Testis (tissue), 3 donors: ENCODE measurements around the gene VWA7. TPM values are rescaled to one million over a fixed set of nuclear protein-coding genes. Genes with fewer than 3 reads are reported as not detected.
A peak's percentile ranks its signal among the peaks of the same experiment; 100 is the strongest.

Source experiments
- DNase-seq: peaks from one replicate; pipeline ENCODE4 v3.0.0-alpha.2; 2019
- H3K27ac ChIP-seq, 2 donors: fragments of 200-600 bp; sonication (generic); one replicate each; pipeline ENCODE4 v1.5.1; 2019
- H3K27me3 ChIP-seq: fragments of 200-600 bp; sonication (generic); one replicate; pipeline ENCODE4 v1.5.1; 2019
- H3K36me3 ChIP-seq: fragments of 200-600 bp; sonication (generic); one replicate; pipeline ENCODE4 v1.5.1; 2017; ENCODE audit warnings: low read depth; ENCODE audit errors: missing control alignments
- H3K4me1 ChIP-seq: fragments of 200-600 bp; sonication (generic); one replicate; pipeline ENCODE4 v1.5.1; 2019
- H3K4me3 ChIP-seq, 2 donors: fragments of 200-600 bp; sonication (generic); one replicate each; pipeline ENCODE4 v1.5.1; 2017 to 2019
- H3K9me3 ChIP-seq: fragments of 200-600 bp; sonication (generic); one replicate; pipeline ENCODE4 v1.5.1; 2017
- POLR2A ChIP-seq: fragments of 450-650 bp; IDR thresholded peaks from one replicate; pipeline ENCODE4 v1.6.1; 2017; ENCODE audit warnings: antibody characterized with exemption, mild to moderate bottlenecking, moderate library complexity
- WGBS, 2 donors: methylation state at CpG; one replicate each; pipeline ENCODE4 v1.1.5; 2018; 5-methylcytosine and 5-hydroxymethylcytosine counted together
- intact Hi-C: fragments of 100-400 bp; cut with DNase I; formaldehyde crosslinking; loops from one replicate; pipeline ENCODE4 v1.15.1; 2023; ENCODE audit warnings: low total_unique reads
- polyA plus RNA-seq: library from polyadenylated mRNA; stranded (reverse); fragments of 350-450 nt; fragmentation: Illumina TruSeq; extraction: RNeasy Lipid Tissue Mini Kit (QIAGEN cat#74804); gene quantifications from one replicate; pipeline ENCODE4 v1.2.3, GENCODE V29; 2014; ENCODE audit warnings: low read depth, low replicate concordance; ENCODE audit not compliant: insufficient read depth
- total RNA-seq, 2 donors: library from RNA; depleted of rRNA; stranded (reverse); fragments of >200 nt; gene quantifications; one replicate each; pipeline ENCODE4 v1.2.3, GENCODE V29; 2016
- TF ChIP-seq, protein P1 (sequence below), 3 experiments: fragments of 450-650 bp in 2 of 3; fragments of 200-600 bp in 1 of 3; sonication (generic) in 1 of 3; IDR thresholded peaks; one replicate each; pipeline ENCODE4 v1.5.1; 2016 to 2019; ENCODE audit warnings: antibody characterized with exemption in 3 of 3, mild to moderate bottlenecking in 2 of 3, moderate library complexity in 1 of 3

The VWA7 gene
- total and polyA plus RNA-seq, 3 donors from 2014 or later: 2.7 to 6.3 (median 3.1) TPM

DNA sequence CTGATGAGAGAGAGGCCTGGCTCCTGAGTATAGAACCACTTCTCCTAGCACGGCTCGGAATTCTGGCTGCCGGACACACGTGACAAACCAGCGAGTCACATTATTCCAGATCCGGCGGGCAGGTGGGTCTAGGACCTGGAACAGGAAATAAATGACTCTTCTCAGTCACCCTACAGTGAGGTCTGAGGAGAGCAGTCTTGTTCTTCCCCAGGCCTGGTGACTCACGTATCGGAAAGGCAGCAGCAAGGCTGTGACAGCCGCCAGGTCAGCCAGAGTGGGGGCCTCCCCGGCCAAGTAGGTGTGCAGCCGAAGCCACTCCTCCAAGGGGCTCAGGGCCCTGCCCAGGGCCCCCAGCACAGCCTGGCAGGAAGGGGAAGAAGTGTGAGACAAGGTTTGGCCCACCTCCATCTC lies 15.6 kb upstream of the VWA7 start:
- Histone ChIP-seq H3K4me3 (no peak overlapping the region), H3K36me3 (no peaks in the 10 kb centered on the region), H3K9me3 (no peaks in the 10 kb centered on the region), H3K4me1 (peaks cover 13% of the 10 kb centered on the region), H3K27me3 (no peaks in the 10 kb centered on the region), H3K27ac (no peak overlapping the region)
- no peak for DNase-seq
- no peak for TF ChIP-seq POLR2A
- TF ChIP-seq, protein P1, sequence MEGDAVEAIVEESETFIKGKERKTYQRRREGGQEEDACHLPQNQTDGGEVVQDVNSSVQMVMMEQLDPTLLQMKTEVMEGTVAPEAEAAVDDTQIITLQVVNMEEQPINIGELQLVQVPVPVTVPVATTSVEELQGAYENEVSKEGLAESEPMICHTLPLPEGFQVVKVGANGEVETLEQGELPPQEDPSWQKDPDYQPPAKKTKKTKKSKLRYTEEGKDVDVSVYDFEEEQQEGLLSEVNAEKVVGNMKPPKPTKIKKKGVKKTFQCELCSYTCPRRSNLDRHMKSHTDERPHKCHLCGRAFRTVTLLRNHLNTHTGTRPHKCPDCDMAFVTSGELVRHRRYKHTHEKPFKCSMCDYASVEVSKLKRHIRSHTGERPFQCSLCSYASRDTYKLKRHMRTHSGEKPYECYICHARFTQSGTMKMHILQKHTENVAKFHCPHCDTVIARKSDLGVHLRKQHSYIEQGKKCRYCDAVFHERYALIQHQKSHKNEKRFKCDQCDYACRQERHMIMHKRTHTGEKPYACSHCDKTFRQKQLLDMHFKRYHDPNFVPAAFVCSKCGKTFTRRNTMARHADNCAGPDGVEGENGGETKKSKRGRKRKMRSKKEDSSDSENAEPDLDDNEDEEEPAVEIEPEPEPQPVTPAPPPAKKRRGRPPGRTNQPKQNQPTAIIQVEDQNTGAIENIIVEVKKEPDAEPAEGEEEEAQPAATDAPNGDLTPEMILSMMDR (IDR thresholded peaks at IDR 0.05): no peak
- intact Hi-C loops: no loop called here
- WGBS, 2 donors: 85 to 88% methylated on average over 9 to 12 of the region's 12 CpGs

DNA sequence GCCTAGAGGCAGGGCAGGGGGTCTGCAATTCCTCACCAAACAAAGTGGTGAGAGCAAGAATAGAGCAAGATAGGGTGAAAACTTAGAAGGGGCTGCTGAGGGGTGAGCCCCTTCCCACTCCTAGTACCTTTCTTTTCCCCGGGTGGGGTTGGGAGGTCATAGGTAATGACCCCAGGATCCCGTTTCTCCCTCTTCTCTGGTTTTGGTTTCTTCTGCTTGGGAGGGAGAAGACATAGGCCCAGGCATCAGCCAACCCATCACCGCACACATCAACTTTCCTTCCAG lies 14.9 kb upstream of the VWA7 start:
- DNase-seq: no peak
- Histone ChIP-seq H3K4me1 (peaks cover 13% of the 10 kb centered on the region), H3K9me3 (no peaks in the 10 kb centered on the region), H3K4me3 (no peak overlapping the region), H3K27me3 (no peaks in the 10 kb centered on the region), H3K27ac (no peak overlapping the region), H3K36me3 (no peaks in the 10 kb centered on the region)
- WGBS, 2 donors: 78 to 80% methylated on average over 3 of the region's 3 CpGs
- TF ChIP-seq, protein P1 (IDR thresholded peaks at IDR 0.05): no peak
- TF ChIP-seq POLR2A: no peak
- intact Hi-C loops: no loop called here

DNA sequence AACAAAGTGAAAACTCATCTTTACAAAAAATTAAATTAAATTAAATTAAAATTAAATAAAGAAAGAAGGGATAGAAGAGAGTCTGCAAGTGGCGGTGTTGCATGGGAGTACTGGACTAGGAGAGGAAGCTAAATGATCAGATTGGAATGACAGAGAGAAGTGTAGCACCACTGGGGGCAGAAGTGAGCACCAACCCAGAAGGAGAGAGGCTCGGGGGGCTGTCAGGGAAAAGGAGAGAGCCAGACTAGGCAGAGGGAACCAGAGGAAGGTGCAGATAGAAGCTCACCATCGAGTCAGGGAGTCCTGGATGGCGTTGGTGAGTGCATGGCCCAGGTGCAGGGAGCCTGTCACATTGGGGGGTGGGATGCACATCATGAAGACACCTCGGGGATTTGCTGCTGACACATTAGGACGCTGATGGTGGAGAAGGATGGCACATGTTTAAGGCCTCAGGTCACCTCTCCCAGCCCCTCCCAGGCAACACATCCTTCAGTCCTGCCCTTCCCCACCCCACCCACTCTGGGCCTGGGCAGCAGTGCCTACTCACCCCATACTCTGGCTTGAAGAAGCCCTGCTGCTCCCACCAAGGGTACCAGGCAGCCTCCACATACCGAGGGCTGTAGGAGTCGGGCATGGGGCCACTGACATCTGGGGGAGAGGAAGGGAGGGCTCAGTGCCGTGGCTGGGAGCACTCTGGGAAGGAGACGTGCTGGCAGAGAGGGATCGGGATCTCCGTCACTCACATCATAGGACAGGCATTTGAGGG lies 14.4 kb upstream of the VWA7 start:
- peaks cover 13% of the 10 kb centered on the region for H3K4me1 ChIP-seq
- no peak overlapping the region for H3K27ac ChIP-seq
- H3K9me3 ChIP-seq: no peaks in the 10 kb centered on the region
- H3K27me3 ChIP-seq: no peaks in the 10 kb centered on the region
- intact Hi-C loops: no loop called here
- H3K36me3 ChIP-seq: no peaks in the 10 kb centered on the region
- peak; percentile 60 for DNase-seq
- WGBS, 2 donors: 60 to 68% methylated on average over 10 to 12 of the region's 12 CpGs
- TF ChIP-seq, protein P1 (IDR thresholded peaks at IDR 0.05): peak in 2 of 3 experiments; percentile 39 to 46
- no peak for TF ChIP-seq POLR2A
- H3K4me3 ChIP-seq: no peak overlapping the region

DNA sequence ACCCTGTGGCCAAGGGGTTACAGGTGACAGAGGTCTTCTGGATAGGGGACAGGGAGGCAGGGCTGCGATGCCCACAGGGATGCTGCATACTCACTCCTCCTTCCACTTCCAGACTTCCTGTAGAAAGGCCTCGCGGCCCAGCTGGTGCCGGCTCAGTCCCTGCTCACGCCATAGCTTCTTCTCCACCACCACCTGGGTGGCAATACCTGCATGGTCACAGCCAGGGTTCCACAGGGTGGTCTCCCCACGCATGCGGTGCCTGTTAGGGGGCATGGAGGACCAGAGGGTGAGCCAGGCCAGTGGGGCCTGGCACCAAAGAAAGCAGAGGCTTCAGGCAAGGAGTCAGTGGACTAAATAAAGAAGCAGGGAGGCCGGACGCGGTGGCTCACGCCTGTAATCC lies 8.3 kb upstream of the VWA7 start:
- intact Hi-C loops: no loop called here
- TF ChIP-seq, protein P1 (IDR thresholded peaks at IDR 0.05): no peak
- TF ChIP-seq POLR2A: no peak
- H3K9me3 ChIP-seq: no peaks in the 10 kb centered on the region
- no peaks in the 10 kb centered on the region for H3K27me3 ChIP-seq
- H3K4me1 ChIP-seq: no peaks in the 10 kb centered on the region
- no peaks in the 10 kb centered on the region for H3K36me3 ChIP-seq
- H3K4me3 ChIP-seq: no peak overlapping the region
- no peak for DNase-seq
- WGBS, 2 donors: 97% methylated on average over 11 of the region's 11 CpGs
- no peak overlapping the region for H3K27ac ChIP-seq
